Measurements from ENCODE around the gene ARHGEF3.
"Not testable (repeated sequence)": the region's sequence is repeated elsewhere in the genome, so short reads cannot be mapped to it uniquely, and the experiment has no call there.

The ARHGEF3 gene

GRCh38 chr3:56724676-56725075, 77.1 kb downstream of the ARHGEF3 start:
- DNase-seq (ENCODE audit: low read depth), result no peak

DNA sequence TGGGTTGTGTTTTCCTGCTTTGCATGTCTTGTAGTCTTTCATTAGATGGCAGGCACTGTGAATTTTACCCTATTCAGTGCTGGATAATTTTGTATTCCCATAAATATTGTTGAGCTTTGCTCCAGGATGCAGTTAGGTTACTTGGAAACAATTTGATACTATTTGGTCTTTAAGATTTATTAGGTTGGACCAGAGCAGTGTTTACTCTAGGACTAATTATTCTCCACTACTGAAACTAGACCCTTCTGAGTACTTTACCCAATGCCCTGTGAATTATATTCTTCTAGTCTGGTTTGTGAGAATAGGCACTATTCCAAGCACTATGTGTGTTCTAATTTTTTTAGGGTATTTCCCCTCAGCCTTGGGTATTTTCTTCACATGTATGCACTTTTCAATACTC, 80.9 kb downstream of the ARHGEF3 start:
- no peak for DNase-seq (ENCODE audit: low read depth)

- DNase-seq (ENCODE audit: low read depth), result not testable (repeated sequence)
These were observed 82.9 kb downstream of the ARHGEF3 start for GRCh38 chr3:56718809-56719208.

GRCh38 chr3:56711344-56711743, 90.4 kb downstream of the ARHGEF3 start:
- DNase-seq (ENCODE audit: low read depth), result no peak

- DNase-seq (ENCODE audit: low read depth), result not testable (repeated sequence)
These were observed 94.3 kb downstream of the ARHGEF3 start for GRCh38 chr3:56707412-56707811.

- DNase-seq (ENCODE audit: low read depth), result no peak
These were observed 95.1 kb downstream of the ARHGEF3 start for GRCh38 chr3:56706629-56707028.

DNA sequence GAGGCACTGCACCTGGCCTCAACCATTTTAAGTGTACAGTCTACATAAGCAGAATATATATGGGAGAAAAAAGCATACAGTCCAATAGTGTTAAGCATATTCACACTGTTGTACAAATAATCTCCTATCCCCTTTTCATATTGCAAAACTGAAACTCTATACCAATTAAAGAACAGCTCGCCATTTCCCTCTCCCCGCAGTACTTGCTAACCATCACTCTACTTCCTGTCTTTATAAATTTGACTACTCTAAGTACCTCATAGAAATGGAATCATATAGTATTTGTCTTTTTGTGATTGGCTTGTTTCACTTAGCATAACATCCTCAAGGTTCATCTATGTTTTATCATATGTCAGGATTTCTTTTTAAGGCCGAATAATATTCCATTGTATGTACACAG, 97.0 kb downstream of the ARHGEF3 start:
- no peak for DNase-seq (ENCODE audit: low read depth)

- peak; percentile 71 for DNase-seq (ENCODE audit: low read depth)
These were observed 99.0 kb downstream of the ARHGEF3 start for GRCh38 chr3:56702490-56703315.

- DNase-seq (ENCODE audit: low read depth), result no peak
These were observed 101.6 kb downstream of the ARHGEF3 start for GRCh38 chr3:56700151-56700550.

DNA sequence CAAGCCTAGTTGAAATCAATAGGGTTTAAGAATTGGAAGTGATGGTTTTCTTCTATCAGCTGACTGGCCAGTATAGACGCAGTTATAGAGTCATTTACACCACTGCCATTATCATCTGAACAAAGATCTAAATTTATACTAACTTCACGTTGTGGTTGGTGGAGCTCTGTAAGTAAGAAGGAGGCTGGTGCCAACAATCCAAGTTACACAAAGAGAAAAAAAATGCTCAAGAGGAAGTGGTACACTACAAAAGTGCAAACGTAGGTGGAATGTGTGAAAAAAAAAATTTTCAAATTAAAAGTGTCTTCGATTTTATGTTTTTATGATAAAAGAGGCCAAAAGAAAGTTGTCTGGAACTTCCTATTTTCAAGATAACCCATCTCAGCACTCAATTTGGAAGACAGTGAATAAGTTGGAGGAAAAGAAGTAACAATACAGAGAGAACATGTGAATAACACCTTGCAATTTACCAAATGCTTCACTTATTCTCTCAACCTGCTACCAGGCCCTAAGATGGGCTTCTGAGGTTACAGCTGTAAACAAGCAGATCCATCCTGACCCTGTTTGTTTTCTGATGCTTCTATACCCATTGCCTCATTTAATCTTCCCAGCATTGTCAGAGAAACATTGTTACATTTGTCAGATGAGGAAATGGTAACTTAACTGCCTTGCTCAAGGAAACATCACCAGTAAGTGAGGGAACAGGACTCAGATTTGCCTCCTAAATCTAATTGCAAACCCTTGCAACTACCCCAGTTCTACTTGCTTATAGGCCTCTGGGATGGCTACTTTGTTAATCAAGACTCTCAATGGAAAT, 106.7 kb downstream of the ARHGEF3 start:
- no peak for DNase-seq (ENCODE audit: low read depth)

DNA sequence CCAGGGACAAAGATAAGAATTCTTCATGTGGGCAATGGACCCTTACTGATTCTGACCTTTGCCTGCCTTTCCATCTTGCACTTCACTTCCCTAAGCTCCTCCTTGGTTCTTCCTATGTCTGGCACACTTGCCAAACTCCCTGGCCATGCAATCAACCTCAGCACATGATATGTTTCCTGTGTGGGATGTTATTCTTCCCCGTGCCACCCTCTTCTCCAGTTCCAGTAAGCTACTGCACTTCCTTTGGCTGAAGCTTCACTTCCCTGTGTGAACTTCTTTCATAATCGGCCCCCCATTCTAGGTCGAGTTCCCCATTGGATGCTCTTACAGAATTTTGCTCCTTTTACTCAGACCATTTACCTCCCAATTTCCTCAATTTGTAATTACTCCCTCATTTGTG, 108.0 kb downstream of the ARHGEF3 start:
- no peak for DNase-seq (ENCODE audit: low read depth)

DNA sequence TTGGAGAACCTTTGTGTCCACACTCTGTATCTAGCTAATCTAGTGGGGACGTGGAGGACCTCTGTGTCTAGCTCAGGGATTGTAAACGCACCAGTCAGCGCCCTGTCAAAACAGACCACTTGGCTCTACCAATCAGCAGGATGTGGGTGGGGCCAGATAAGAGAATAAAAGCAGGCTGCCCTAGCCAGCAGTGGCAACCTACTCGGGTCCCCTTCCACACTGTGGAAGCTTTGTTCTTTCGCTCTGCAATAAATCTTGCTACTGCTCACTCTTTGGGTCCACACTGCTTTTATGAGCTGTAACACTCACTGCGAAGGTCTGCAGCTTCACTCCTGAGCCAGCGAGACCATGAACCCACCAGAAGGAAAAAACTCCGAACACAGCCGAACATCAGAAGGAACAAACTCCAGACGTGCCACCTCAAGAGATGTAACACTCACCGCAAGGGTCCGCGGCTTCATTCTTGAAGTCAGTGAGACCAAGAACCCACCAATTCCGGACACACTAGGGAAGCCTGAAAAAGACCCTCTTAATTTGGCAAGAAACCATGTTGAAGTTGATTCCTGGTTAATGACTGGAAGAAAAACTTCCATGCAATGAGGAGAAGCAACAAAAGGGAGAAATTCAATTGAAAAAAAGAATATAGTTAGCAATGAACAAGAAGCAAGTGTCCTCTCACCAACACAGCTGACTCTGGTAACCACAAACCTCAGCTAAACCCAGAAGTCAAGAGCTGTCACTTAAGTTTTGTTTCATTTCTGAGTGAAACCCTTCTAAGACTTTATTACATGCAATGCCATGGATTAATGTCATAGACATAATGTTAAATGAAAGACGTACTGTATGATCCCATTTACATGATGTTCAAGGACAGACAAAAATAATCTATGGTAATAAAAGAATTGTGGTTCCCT, 109.0 kb downstream of the ARHGEF3 start:
- not testable (repeated sequence) for DNase-seq (ENCODE audit: low read depth)

- not testable (repeated sequence) for DNase-seq (ENCODE audit: low read depth)
These were observed 109.8 kb downstream of the ARHGEF3 start for GRCh38 chr3:56692001-56692365.

- no peak for DNase-seq (ENCODE audit: low read depth)
These were observed 110.4 kb downstream of the ARHGEF3 start for GRCh38 chr3:56691165-56692000.

DNA sequence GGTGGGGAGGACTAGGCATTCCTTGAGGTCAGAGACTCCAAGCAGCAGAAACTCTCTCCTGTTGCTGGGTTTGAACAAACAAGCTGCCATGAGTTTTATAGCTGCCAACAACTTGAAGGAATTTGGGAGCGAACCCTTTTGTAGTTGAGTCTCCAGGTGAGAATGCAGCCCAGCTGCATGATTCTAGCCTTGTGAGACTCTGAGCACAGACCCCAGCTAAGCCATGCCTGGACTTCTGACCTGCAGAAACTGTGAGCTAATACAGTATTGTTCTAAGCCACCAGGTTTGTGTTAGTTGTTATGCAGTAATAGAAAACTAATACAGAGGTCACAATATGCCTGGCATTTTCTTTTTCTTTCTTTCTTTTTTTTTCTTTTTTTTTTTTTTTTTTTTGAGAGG, 112.4 kb downstream of the ARHGEF3 start:
- DNase-seq (ENCODE audit: low read depth), result no peak

GRCh38 chr3:56688191-56688590, 113.6 kb downstream of the ARHGEF3 start:
- no peak for DNase-seq (ENCODE audit: low read depth)

- no peak for DNase-seq (ENCODE audit: low read depth)
These were observed 117.7 kb downstream of the ARHGEF3 start for GRCh38 chr3:56684029-56684428.

GRCh38 chr3:56683122-56683817, 118.5 kb downstream of the ARHGEF3 start, which contains the start of gene TASOR:
TASOR (minus strand) TSS chr3:56683265; CDS start chr3:56683006, 259 bp downstream.
- DNase-seq (ENCODE audit: low read depth), result peak; percentile 57

- peak; percentile 55 for DNase-seq (ENCODE audit: low read depth)
These were observed 119.2 kb downstream of the ARHGEF3 start for GRCh38 chr3:56682462-56683121.

GRCh38 chr3:56681984-56682461, 119.7 kb downstream of the ARHGEF3 start:
- no peak for DNase-seq (ENCODE audit: low read depth)

Measured in fibroblast of the conjunctiva (primary cell).